OCI-LY3 (cell line): ENCODE measurements around the gene DDTL.

Source experiments
- H2AFZ ChIP-seq: fragments of 200-600, 300-600 bp; shearing (Covaris generic); 2 replicates; pipeline ENCODE4 v1.6.0; 2014; ENCODE audit warnings: antibody characterized with exemption, low read depth, low read length
- H3K27ac ChIP-seq: fragments of 200-600, 300-600 bp; sonication (generic); 2 replicates; pipeline ENCODE4 v1.5.1; 2014; ENCODE audit warnings: mild to moderate bottlenecking, low read length, moderate library complexity, mixed read lengths
- H3K27me3 ChIP-seq: fragments of 200-600, 300-600 bp; sonication (generic); 2 replicates; pipeline ENCODE4 v1.6.1; 2014; ENCODE audit warnings: low read depth, low read length, mixed read lengths
- H3K36me3 ChIP-seq: fragments of 200-600, 300-600 bp; sonication (generic); replicated peaks from 2 replicates; pipeline ENCODE3; 2014; ENCODE audit warnings: low read depth, low read length, mixed read lengths
- H3K4me1 ChIP-seq: fragments of 300-600, 200-600 bp; sonication (generic); 2 replicates; pipeline ENCODE4 v1.6.1; 2014; ENCODE audit warnings: low read length, mixed read lengths
- H3K4me2 ChIP-seq: fragments of 200-600, 300-600 bp; sonication (generic); 2 replicates; pipeline ENCODE4 v1.6.1; 2014; ENCODE audit warnings: low read length, mixed read lengths
- H3K4me3 ChIP-seq: fragments of 300-600, 200-600 bp; sonication (generic); 2 replicates; pipeline ENCODE4 v1.5.1; 2014; ENCODE audit warnings: antibody characterized with exemption, mild to moderate bottlenecking, low read length, moderate library complexity
- H3K79me2 ChIP-seq: fragments of 300-600, 200-600 bp; shearing (Covaris generic); 2 replicates; pipeline ENCODE4 v1.6.1; 2014; ENCODE audit warnings: mild to moderate bottlenecking, low read length, mixed read lengths
- H3K9ac ChIP-seq: fragments of 300-600, 200-600 bp; shearing (Covaris generic); 2 replicates; pipeline ENCODE4 v1.6.0; 2014; ENCODE audit warnings: mild to moderate bottlenecking, low read length, moderate library complexity
- H3K9me3 ChIP-seq: fragments of 200-600, 300-600 bp; shearing (Covaris generic); 2 replicates; pipeline ENCODE4 v1.6.1; 2014; ENCODE audit warnings: low read length, mixed read lengths; ENCODE audit not compliant: insufficient read depth
- H4K20me1 ChIP-seq: fragments of 200-600, 300-600 bp; sonication (generic); 2 replicates; pipeline ENCODE4 v1.6.1; 2016; ENCODE audit warnings: low read length, mixed read lengths; ENCODE audit not compliant: insufficient read depth
- CTCF ChIP-seq: fragments of 200-600, 300-600 bp; sonication (generic); IDR thresholded peaks from 2 replicates; pipeline ENCODE4 v1.5.1; 2014; ENCODE audit warnings: antibody characterized with exemption, low read length, low read depth
- EZH2phosphoT487 ChIP-seq: fragments of 200-600 bp; shearing (Covaris generic); IDR thresholded peaks from 2 replicates; pipeline ENCODE4 v1.6.1; 2018; ENCODE audit warnings: antibody characterized with exemption, mixed run types, low read depth

DDTL gene

GRCh38 chr22:24007253-24008021 is 40.7 kb downstream of the DDTL start:
- TF ChIP-seq CTCF: no peak
- peaks cover 12% of the 10 kb centered on the region for H3K79me2 ChIP-seq
- H3K4me1 ChIP-seq: peaks cover 5% of the 10 kb centered on the region
- no peak overlapping the region for H2AFZ ChIP-seq
- H3K27me3 ChIP-seq: no peaks in the 10 kb centered on the region
- H3K4me3 ChIP-seq: no peak overlapping the region
- H3K9ac ChIP-seq: no peak overlapping the region
- no peak overlapping the region for H3K4me2 ChIP-seq
- no peaks in the 10 kb centered on the region for H3K9me3 ChIP-seq
- no peaks in the 10 kb centered on the region for H3K36me3 ChIP-seq
- H3K27ac ChIP-seq: no peak overlapping the region
- H4K20me1 ChIP-seq: peaks cover 2% of the 10 kb centered on the region; the same call in 1 of the 2 replicates

GRCh38 chr22:24008022-24008283 is 41.3 kb downstream of the DDTL start:
- peaks cover 4% of the 10 kb centered on the region; the same call in 1 of the 2 replicates for H4K20me1 ChIP-seq
- H3K9me3 ChIP-seq: no peaks in the 10 kb centered on the region
- TF ChIP-seq EZH2phosphoT487 (no peak), CTCF (no peak)
- no peaks in the 10 kb centered on the region for H3K27me3 ChIP-seq
- no peak overlapping the region for H2AFZ ChIP-seq
- H3K4me2 ChIP-seq: no peak overlapping the region
- peaks cover 17% of the 10 kb centered on the region for H3K79me2 ChIP-seq
- no peak overlapping the region for H3K9ac ChIP-seq
- H3K4me3 ChIP-seq: no peak overlapping the region
- no peaks in the 10 kb centered on the region for H3K36me3 ChIP-seq
- no peak overlapping the region for H3K27ac ChIP-seq
- peaks cover 11% of the 10 kb centered on the region for H3K4me1 ChIP-seq

- no peak for TF ChIP-seq CTCF
- no peak for TF ChIP-seq EZH2phosphoT487
- H3K4me2 ChIP-seq: no peak overlapping the region
Observed at GRCh38 chr22:24008381-24009226, 41.9 kb downstream of the DDTL start.

GRCh38 chr22:24009227-24010017 is 42.7 kb downstream of the DDTL start:
- Histone ChIP-seq H3K9me3 (no peaks in the 10 kb centered on the region), H3K79me2 (peaks cover 32% of the 10 kb centered on the region), H3K27me3 (no peaks in the 10 kb centered on the region), H3K36me3 (no peaks in the 10 kb centered on the region), H4K20me1 (peaks cover 7% of the 10 kb centered on the region; the same call in 1 of the 2 replicates), H3K9ac (no peak overlapping the region), H3K4me1 (peaks cover 11% of the 10 kb centered on the region), H3K27ac (no peak overlapping the region), H3K4me2 (no peak overlapping the region), H2AFZ (no peak overlapping the region), H3K4me3 (no peak overlapping the region)
- no peak for TF ChIP-seq CTCF
- TF ChIP-seq EZH2phosphoT487: no peak

More at GRCh38 chr22:24008381-24009226, 41.9 kb downstream of the DDTL start:
- H3K4me3 ChIP-seq: no peak overlapping the region
- peaks cover 11% of the 10 kb centered on the region for H3K4me1 ChIP-seq
- H3K27ac ChIP-seq: no peak overlapping the region
- H3K79me2 ChIP-seq: peaks cover 24% of the 10 kb centered on the region
- H3K9me3 ChIP-seq: no peaks in the 10 kb centered on the region
- peaks cover 4% of the 10 kb centered on the region; the same call in 1 of the 2 replicates for H4K20me1 ChIP-seq
- H3K27me3 ChIP-seq: no peaks in the 10 kb centered on the region
- H2AFZ ChIP-seq: no peak overlapping the region
- H3K9ac ChIP-seq: no peak overlapping the region
- H3K36me3 ChIP-seq: no peaks in the 10 kb centered on the region
